Parathyroid adenoma (tissue), 2 donors: Measurements from ENCODE around the gene POLD1.

Source experiments
- H2AFZ ChIP-seq: fragments of 300-600 bp; sonication (generic); one replicate; pipeline ENCODE4 v1.7.0; 2017; ENCODE audit warnings: antibody characterized with exemption, mild to moderate bottlenecking
- H3K27ac ChIP-seq: fragments of 300-600 bp; sonication (generic); one replicate; pipeline ENCODE4 v1.7.0; 2017
- H3K27me3 ChIP-seq: fragments of 300-600 bp; sonication (generic); one replicate; pipeline ENCODE4 v1.7.0; 2017; ENCODE audit warnings: low read length; ENCODE audit not compliant: control insufficient read depth, insufficient read depth
- H3K36me3 ChIP-seq: fragments of 300-600 bp; sonication (generic); one replicate; pipeline ENCODE4 v1.7.0; 2017; ENCODE audit warnings: low read length; ENCODE audit not compliant: control insufficient read depth, insufficient read depth
- H3K4me1 ChIP-seq: fragments of 300-600 bp; sonication (generic); one replicate; pipeline ENCODE4 v1.7.0; 2017; ENCODE audit warnings: control low read depth
- H3K4me2 ChIP-seq: fragments of 300-600 bp; sonication (generic); one replicate; pipeline ENCODE4 v1.7.0; 2017; ENCODE audit warnings: low read length
- H3K4me3 ChIP-seq: fragments of 300-600 bp; sonication (generic); one replicate; pipeline ENCODE4 v1.7.0; 2017; ENCODE audit warnings: low read depth, low read length
- H3K79me2 ChIP-seq: fragments of 300-600 bp; sonication (generic); one replicate; pipeline ENCODE4 v1.7.0; 2017; ENCODE audit warnings: control low read depth
- H3K9ac ChIP-seq: fragments of 300-600 bp; sonication (generic); one replicate; pipeline ENCODE4 v1.7.0; 2017; ENCODE audit warnings: mild to moderate bottlenecking
- H3K9me3 ChIP-seq: fragments of 300-600 bp; sonication (generic); one replicate; pipeline ENCODE4 v1.7.0; 2017; ENCODE audit warnings: low read length; ENCODE audit not compliant: control insufficient read depth
- CTCF ChIP-seq: fragments of 300-600 bp; sonication (generic); IDR thresholded peaks from one replicate; pipeline ENCODE4 v1.7.0; 2017; ENCODE audit warnings: antibody characterized with exemption, mild to moderate bottlenecking
- donor health status: primary hyperparathyroidism.

POLD1 gene

GRCh38 chr19:50394017-50394416 lies 9.9 kb downstream of the POLD1 start:
- Histone ChIP-seq H3K4me1 (no peaks in the 10 kb centered on the region), H3K9me3 (no peaks in the 10 kb centered on the region)

GRCh38 chr19:50398675-50399367 lies 14.7 kb downstream of the POLD1 start:
- no peak overlapping the region for H3K9ac ChIP-seq
- no peak for TF ChIP-seq CTCF
- no peak overlapping the region for H3K27ac ChIP-seq
- H3K79me2 ChIP-seq: peaks cover 2% of the 10 kb centered on the region
- H3K4me2 ChIP-seq: no peak overlapping the region
- H3K27me3 ChIP-seq: no peaks in the 10 kb centered on the region
- no peaks in the 10 kb centered on the region for H3K4me1 ChIP-seq
- no peak overlapping the region for H3K4me3 ChIP-seq
- no peak overlapping the region for H2AFZ ChIP-seq
- no peaks in the 10 kb centered on the region for H3K36me3 ChIP-seq
- no peaks in the 10 kb centered on the region for H3K9me3 ChIP-seq

More at GRCh38 chr19:50394017-50394416, 9.9 kb downstream of the POLD1 start:
- Histone ChIP-seq H3K27me3 (no peaks in the 10 kb centered on the region), H3K4me3 (no peak overlapping the region), H3K36me3 (no peaks in the 10 kb centered on the region), H3K27ac (no peak overlapping the region), H3K9ac (no peak overlapping the region), H3K79me2 (peaks cover 12% of the 10 kb centered on the region), H2AFZ (no peak overlapping the region), H3K4me2 (no peak overlapping the region)
- TF ChIP-seq CTCF: no peak

- no peak for TF ChIP-seq CTCF
- H2AFZ ChIP-seq: no peak overlapping the region
- no peaks in the 10 kb centered on the region for H3K4me1 ChIP-seq
- H3K4me2 ChIP-seq: no peak overlapping the region
- H3K4me3 ChIP-seq: no peak overlapping the region
- no peaks in the 10 kb centered on the region for H3K79me2 ChIP-seq
- H3K27me3 ChIP-seq: no peaks in the 10 kb centered on the region
- H3K36me3 ChIP-seq: no peaks in the 10 kb centered on the region
- no peak overlapping the region for H3K9ac ChIP-seq
- no peak overlapping the region for H3K27ac ChIP-seq
- no peaks in the 10 kb centered on the region for H3K9me3 ChIP-seq
Observed at GRCh38 chr19:50399368-50399745, 15.2 kb downstream of the POLD1 start.

GRCh38 chr19:50401605-50402450 lies 17.7 kb downstream of the POLD1 start:
- no peak overlapping the region for H3K4me2 ChIP-seq

More at GRCh38 chr19:50401605-50402450, 17.7 kb downstream of the POLD1 start:
- Histone ChIP-seq H3K4me1 (no peaks in the 10 kb centered on the region), H3K79me2 (no peaks in the 10 kb centered on the region), H3K27me3 (no peaks in the 10 kb centered on the region), H3K9me3 (no peaks in the 10 kb centered on the region), H3K36me3 (no peaks in the 10 kb centered on the region), H2AFZ (no peak overlapping the region), H3K4me3 (no peak overlapping the region), H3K9ac (no peak overlapping the region), H3K27ac (no peak overlapping the region)
- no peak for TF ChIP-seq CTCF
